Neuronal stem cell (in vitro differentiated cells): ENCODE data around the gene EIF2B5.

Source experiments
- DNase-seq: peaks from one replicate; pipeline ENCODE4 v3.0.0-alpha.2; 2013; ENCODE audit warnings: low spot score
- H2AFZ ChIP-seq: one replicate; pipeline ENCODE4 v1.6.1; 2013; ENCODE audit warnings: mild to moderate bottlenecking, low read length, inconsistent platforms
- H2AK5ac ChIP-seq: 2 replicates; pipeline ENCODE4 v1.6.1; 2013; ENCODE audit warnings: low read depth, mild to moderate bottlenecking, inconsistent platforms, low read length, moderate library complexity, mixed read lengths
- H2BK120ac ChIP-seq: 2 replicates; pipeline ENCODE4 v1.6.1; 2013; ENCODE audit warnings: low read depth, mild to moderate bottlenecking, inconsistent platforms, low read length, moderate library complexity, mixed read lengths
- H2BK12ac ChIP-seq: one replicate; pipeline ENCODE4 v1.6.1; 2013; ENCODE audit warnings: low read length, inconsistent platforms
- H2BK15ac ChIP-seq: 2 replicates; pipeline ENCODE4 v1.6.1; 2013; ENCODE audit warnings: mild to moderate bottlenecking, low read length, inconsistent platforms, mixed read lengths
- H2BK5ac ChIP-seq: one replicate; pipeline ENCODE4 v1.6.1; 2013; ENCODE audit warnings: inconsistent platforms, mild to moderate bottlenecking, low read length, moderate library complexity
- H3K14ac ChIP-seq: one replicate; pipeline ENCODE4 v1.6.1; 2013; ENCODE audit warnings: low read length, inconsistent platforms
- H3K18ac ChIP-seq: 2 replicates; pipeline ENCODE4 v1.6.1; 2013; ENCODE audit warnings: low read length, inconsistent platforms
- H3K23ac ChIP-seq: 2 replicates; pipeline ENCODE4 v1.6.1; 2013; ENCODE audit warnings: low read depth, mild to moderate bottlenecking, mixed read lengths, low read length, inconsistent platforms; ENCODE audit not compliant: poor library complexity
- H3K27ac ChIP-seq: replicated peaks from 3 replicates; pipeline ENCODE4 v1.5.1; 2013; ENCODE audit warnings: low read length, inconsistent platforms
- H3K27me3 ChIP-seq, 3 experiments: 2 replicates each; pipeline ENCODE4 v1.6.1; 2013; ENCODE audit warnings: low read length in 3 of 3, mild to moderate bottlenecking in 2 of 3, inconsistent platforms in 1 of 3, low read depth in 1 of 3, mixed read lengths in 1 of 3, moderate library complexity in 1 of 3; ENCODE audit not compliant: control insufficient read depth in 3 of 3, insufficient read depth in 3 of 3
- H3K36me3 ChIP-seq, 2 donors: replicated peaks in 1 of 2; 2 replicates each; pipeline ENCODE4 v1.6.1; 2013; ENCODE audit warnings: low read length in 2 of 2; ENCODE audit not compliant: control insufficient read depth in 2 of 2, insufficient read depth in 2 of 2
- H3K4ac ChIP-seq: 2 replicates; pipeline ENCODE4 v1.6.1; 2013; ENCODE audit warnings: inconsistent platforms, mild to moderate bottlenecking, low read length, moderate library complexity
- H3K4me1 ChIP-seq, 2 donors: 1 replicate in 1 of 2; 2 replicates in 1 of 2; pipeline ENCODE4 v1.6.1; 2013; ENCODE audit warnings: low read length in 2 of 2, low read depth in 1 of 2; ENCODE audit not compliant: control insufficient read depth in 2 of 2, insufficient read depth in 1 of 2
- H3K4me2 ChIP-seq: one replicate; pipeline ENCODE4 v1.6.1; 2013; ENCODE audit warnings: mild to moderate bottlenecking, low read length, inconsistent platforms; ENCODE audit not compliant: insufficient read depth, poor library complexity, severe bottlenecking
- H3K4me3 ChIP-seq, 2 donors: 2 replicates each; pipeline ENCODE4 v1.5.1; 2013; ENCODE audit warnings: low read length in 2 of 2, mild to moderate bottlenecking in 2 of 2, inconsistent platforms in 1 of 2, moderate library complexity in 1 of 2
- H3K79me1 ChIP-seq: one replicate; pipeline ENCODE4 v1.6.1; 2013; ENCODE audit warnings: low read depth, mild to moderate bottlenecking, inconsistent platforms, low read length, moderate library complexity
- H3K9ac ChIP-seq: one replicate; pipeline ENCODE4 v1.6.1; 2013; ENCODE audit warnings: mild to moderate bottlenecking, low read depth, low read length, inconsistent platforms; ENCODE audit not compliant: poor library complexity
- H3K9me3 ChIP-seq, 2 donors: replicated peaks in 1 of 2; 2 replicates each; pipeline versions ENCODE3 to v1.6.1; 2013; ENCODE audit warnings: low read length in 2 of 2, mild to moderate bottlenecking in 2 of 2, inconsistent platforms in 1 of 2, low read depth in 1 of 2, mixed read lengths in 1 of 2, moderate library complexity in 1 of 2; ENCODE audit not compliant: control insufficient read depth in 2 of 2, insufficient read depth in 1 of 2
- H4K8ac ChIP-seq: one replicate; pipeline ENCODE4 v1.6.1; 2013; ENCODE audit warnings: low read depth, mild to moderate bottlenecking, inconsistent platforms, low read length, moderate library complexity
- H4K91ac ChIP-seq: one replicate; pipeline ENCODE4 v1.6.1; 2013; ENCODE audit warnings: low read length, low read depth, mild to moderate bottlenecking, inconsistent platforms; ENCODE audit not compliant: poor library complexity
- WGBS, 2 donors: extraction: QIAGEN DNeasy Blood & Tissue Kit; methylation state at CpG; one replicate each; pipeline ENCODE4 v1.1.7; 2013; ENCODE audit warnings: missing lambda C conversion rate in 2 of 2, mixed read lengths in 1 of 2; ENCODE audit not compliant: insufficient read length in 2 of 2, insufficient replicate concordance in 1 of 2; ENCODE audit errors: extremely low coverage in 2 of 2; 5-methylcytosine and 5-hydroxymethylcytosine counted together

Gene EIF2B5

DNA sequence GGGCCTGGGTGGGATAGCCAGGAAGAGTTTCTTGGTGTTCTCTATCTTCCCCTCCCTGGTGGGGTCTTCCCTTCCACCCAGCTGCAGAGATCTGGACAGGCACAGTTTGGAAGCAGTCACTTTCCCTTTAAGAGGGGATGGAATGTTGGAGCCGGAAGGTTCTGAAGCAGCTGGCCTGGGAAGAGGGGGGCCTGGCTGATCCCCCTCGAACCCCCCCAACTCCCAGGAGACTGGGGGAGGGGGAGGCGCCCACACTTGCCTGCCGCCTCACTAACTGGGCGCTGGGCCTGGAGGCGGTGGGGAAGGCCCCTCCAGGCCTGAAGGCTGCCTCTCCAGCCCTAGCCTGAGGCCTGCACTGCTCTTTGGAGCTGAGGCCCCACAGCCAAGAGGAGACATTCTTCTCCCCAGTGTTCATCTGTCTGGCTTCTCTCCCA is 21.4 kb downstream of the EIF2B5 start:
- Histone ChIP-seq H3K23ac (no peak overlapping the region), H3K36me3 (peaks cover 0 to 12% of the 10 kb centered on the region in 2 donors), H3K4me2 (peak overlapping the region; percentile 80), H2AK5ac (no peak overlapping the region), H3K9ac (peak overlapping the region; percentile 89), H2BK12ac (no peak overlapping the region), H4K91ac (no peak overlapping the region), H3K79me1 (peaks cover 7% of the 10 kb centered on the region), H2AFZ (peak overlapping the region; percentile 85), H2BK5ac (peak overlapping the region; percentile 93), H3K27ac (peak overlapping the region; percentile 99), H4K8ac (no peak overlapping the region), H3K4me1 (peaks cover 7 to 10% of the 10 kb centered on the region in 2 donors), H2BK120ac (no peak overlapping the region), H3K9me3 (no peaks in the 10 kb centered on the region), H3K14ac (no peak overlapping the region), H3K4me3 (peak overlapping the region; percentile 94 to 100), H2BK15ac (no peak overlapping the region), H3K4ac (peak overlapping the region; percentile 0), H3K27me3 (no peaks in the 10 kb centered on the region), H3K18ac (peak overlapping the region; percentile 98)
- no CpG with 5 or more reads among the region's 6 CpGs for WGBS, 2 donors
- DNase-seq, result peak; percentile 58

DNA sequence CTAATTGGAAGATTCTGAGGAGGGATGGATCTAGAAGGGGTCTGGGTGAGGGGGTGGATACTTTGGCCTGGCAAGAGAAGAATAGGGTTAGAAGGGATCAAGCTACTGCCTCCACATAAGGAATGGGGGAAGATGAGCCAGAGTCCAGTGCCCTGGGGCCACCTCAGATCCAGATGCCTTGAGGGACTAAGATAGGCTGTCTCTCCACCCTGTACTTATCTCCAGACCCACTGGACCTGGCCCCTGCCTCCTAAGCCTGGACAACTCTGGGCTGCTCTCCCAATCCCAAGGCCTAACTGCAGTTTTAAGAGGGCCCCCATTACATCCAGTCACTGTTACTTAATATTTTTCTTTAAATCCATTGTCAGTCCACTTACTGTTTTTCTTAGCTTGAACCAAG is 22.0 kb downstream of the EIF2B5 start:
- H3K36me3 ChIP-seq, result peaks cover 1 to 13% of the 10 kb centered on the region in 2 donors
- peak overlapping the region; percentile 58 for H3K23ac ChIP-seq
- H2BK5ac ChIP-seq, result peak overlapping the region; percentile 93
- peak overlapping the region; percentile 99 for H3K27ac ChIP-seq
- peak overlapping the region; percentile 80 for H3K4me2 ChIP-seq
- H3K9me3 ChIP-seq, result no peaks in the 10 kb centered on the region
- no peak overlapping the region for H3K14ac ChIP-seq
- no peak overlapping the region for H4K8ac ChIP-seq
- H3K4me1 ChIP-seq, result peaks cover 7 to 10% of the 10 kb centered on the region in 2 donors
- H3K4ac ChIP-seq, result no peak overlapping the region
- peaks cover 7% of the 10 kb centered on the region for H3K79me1 ChIP-seq
- no peak overlapping the region for H2BK12ac ChIP-seq
- no peak overlapping the region for H2BK120ac ChIP-seq
- no peak overlapping the region for H2AFZ ChIP-seq
- H2BK15ac ChIP-seq, result no peak overlapping the region
- H3K18ac ChIP-seq, result peak overlapping the region; percentile 31
- no peak overlapping the region for H4K91ac ChIP-seq
- no peak for DNase-seq
- peak overlapping the region; percentile 68 for H2AK5ac ChIP-seq
- H3K4me3 ChIP-seq, result peak overlapping the region; percentile 94 to 100
- H3K27me3 ChIP-seq, result no peaks in the 10 kb centered on the region
- peak overlapping the region; percentile 74 for H3K9ac ChIP-seq

DNA sequence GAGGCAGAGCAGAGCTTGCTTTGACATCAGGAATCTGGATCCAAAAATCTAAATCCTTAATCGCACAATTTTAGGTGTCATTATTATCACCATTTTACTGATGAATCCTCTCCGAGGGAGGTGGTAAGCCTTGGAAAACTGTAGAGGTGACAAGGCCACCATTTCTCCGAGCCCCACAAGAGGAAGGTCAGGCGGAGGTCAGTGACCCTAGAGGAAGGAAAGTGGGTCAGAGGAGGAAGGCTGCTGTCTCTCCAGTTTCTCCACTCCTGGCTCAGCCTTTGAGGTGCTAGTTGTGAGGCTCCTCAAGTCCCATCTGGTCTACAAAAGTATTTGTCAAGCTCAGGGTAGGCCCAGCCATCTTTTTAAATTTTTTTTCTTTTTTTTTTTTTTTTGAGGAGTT is 23.2 kb downstream of the EIF2B5 start:
- Histone ChIP-seq H2BK12ac (no peak overlapping the region), H3K18ac (no peak overlapping the region), H3K4ac (no peak overlapping the region), H2BK5ac (no peak overlapping the region), H2AFZ (no peak overlapping the region), H2AK5ac (no peak overlapping the region), H2BK15ac (no peak overlapping the region), H3K23ac (no peak overlapping the region), H3K9ac (no peak overlapping the region), H3K36me3 (peaks cover 3 to 25% of the 10 kb centered on the region in 2 donors), H3K14ac (no peak overlapping the region), H3K27me3 (no peaks in the 10 kb centered on the region), H3K4me3 (peak overlapping the region in 1 of 2 donors; percentile 17), H3K9me3 (no peaks in the 10 kb centered on the region), H4K8ac (no peak overlapping the region), H3K79me1 (peaks cover 7% of the 10 kb centered on the region), H3K27ac (no peak overlapping the region), H2BK120ac (no peak overlapping the region), H3K4me1 (peaks cover 7 to 10% of the 10 kb centered on the region in 2 donors), H4K91ac (no peak overlapping the region), H3K4me2 (no peak overlapping the region)
- no CpG with 5 or more reads among the region's 4 CpGs for WGBS, 2 donors
- DNase-seq, result no peak

DNA sequence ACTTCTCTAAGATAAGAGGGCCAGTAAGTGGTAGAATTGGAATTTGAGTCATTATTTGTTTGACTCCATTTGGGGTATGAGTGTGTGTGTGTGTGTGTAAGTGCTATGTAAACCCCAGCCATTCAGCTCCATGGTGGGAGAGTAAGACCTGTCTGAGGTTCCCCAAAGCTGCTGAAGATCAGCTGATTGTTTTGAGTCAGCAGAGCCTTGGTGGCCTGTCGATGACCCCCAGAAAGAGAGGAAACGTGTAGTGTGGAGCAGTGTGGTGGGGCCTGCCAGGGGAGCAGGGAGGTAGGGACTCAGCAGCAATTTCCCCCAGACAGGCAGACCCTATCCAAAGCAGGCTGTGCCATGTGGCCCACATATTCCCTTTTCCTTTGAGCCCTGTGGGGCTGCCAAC is 25.3 kb downstream of the EIF2B5 start:
- no CpG with 5 or more reads among the region's 2 CpGs for WGBS, 2 donors

More for the DNA sequence above, 25.3 kb downstream of the EIF2B5 start:
- H3K4me2 ChIP-seq, result no peak overlapping the region
- no peaks in the 10 kb centered on the region for H3K27me3 ChIP-seq
- peaks cover 7% of the 10 kb centered on the region in 2 donors for H3K4me1 ChIP-seq
- no peak overlapping the region for H2BK120ac ChIP-seq
- H3K79me1 ChIP-seq, result peaks cover 10% of the 10 kb centered on the region
- DNase-seq, result no peak
- no peak overlapping the region for H4K91ac ChIP-seq
- no peak overlapping the region for H2BK12ac ChIP-seq
- no peak overlapping the region for H3K14ac ChIP-seq
- H2BK5ac ChIP-seq, result no peak overlapping the region
- H3K4me3 ChIP-seq, result no peak overlapping the region
- H4K8ac ChIP-seq, result no peak overlapping the region
- H3K9me3 ChIP-seq, result no peaks in the 10 kb centered on the region
- H2BK15ac ChIP-seq, result no peak overlapping the region
- H3K27ac ChIP-seq, result no peak overlapping the region
- H3K9ac ChIP-seq, result no peak overlapping the region
- no peak overlapping the region for H3K23ac ChIP-seq
- no peak overlapping the region for H2AK5ac ChIP-seq
- H2AFZ ChIP-seq, result no peak overlapping the region
- no peak overlapping the region for H3K18ac ChIP-seq
- H3K4ac ChIP-seq, result no peak overlapping the region
- peaks cover 21 to 45% of the 10 kb centered on the region in 2 donors for H3K36me3 ChIP-seq
